Common myeloid progenitor, CD34-positive (primary cell): ENCODE measurements around the gene LRRC23.
A peak's percentile ranks its signal among the peaks of the same experiment; 100 is the strongest.

Source experiments
- CTCF ChIA-PET: fragments of 350-600 bp; sonication (Branson Sonifier 250); formaldehyde crosslinking; loops from one replicate; lab custom pipeline; 2021; ENCODE audit warnings: antibody characterized with exemption; lab: Charles Lee
- POLR2A ChIA-PET: fragments of 350-600 bp; sonication (Branson Sonifier 250); formaldehyde crosslinking; loops from one replicate; lab custom pipeline; 2021; ENCODE audit warnings: antibody characterized with exemption; lab: Charles Lee
- DNase-seq, 3 donors: peaks; one replicate each; pipeline versions ENCODE4 v3.0.0 to v3.0.0-alpha.2; 2013
- H3K27ac ChIP-seq, 2 experiments: 1 replicate in 1 of 2; 2 replicates in 1 of 2; pipeline ENCODE4 v1.7.0; 2013; ENCODE audit warnings: inconsistent platforms in 2 of 2, low read length in 2 of 2, mild to moderate bottlenecking in 2 of 2, low read depth in 1 of 2, moderate library complexity in 1 of 2; ENCODE audit not compliant: severe bottlenecking in 2 of 2, insufficient read depth in 1 of 2, poor library complexity in 1 of 2
- H3K27me3 ChIP-seq, 5 experiments: replicated peaks in 2 of 5; 1 replicate in 3 of 5; 2 replicates in 2 of 5; pipeline versions ENCODE4 v1.6.1 to v1.7.0; 2013; ENCODE audit warnings: low read length in 4 of 5, mild to moderate bottlenecking in 2 of 5, moderate library complexity in 2 of 5, inconsistent platforms in 1 of 5; ENCODE audit not compliant: insufficient read depth in 5 of 5, control insufficient read depth in 4 of 5
- H3K36me3 ChIP-seq, 4 experiments: 1 replicate in 2 of 4; 2 replicates in 2 of 4; pipeline versions ENCODE4 v1.6.1 to v1.7.0; 2013; ENCODE audit warnings: low read length in 3 of 4, control low read depth in 1 of 4, mild to moderate bottlenecking in 1 of 4; ENCODE audit not compliant: control insufficient read depth in 4 of 4, insufficient read depth in 4 of 4
- H3K4me1 ChIP-seq, 4 experiments: 1 replicate in 3 of 4; 2 replicates in 1 of 4; pipeline versions ENCODE4 v1.6.1 to v1.7.1; 2013; ENCODE audit warnings: low read length in 3 of 4, mild to moderate bottlenecking in 3 of 4, control low read depth in 1 of 4, inconsistent platforms in 1 of 4, moderate library complexity in 1 of 4; ENCODE audit not compliant: control insufficient read depth in 4 of 4, insufficient read depth in 4 of 4; ENCODE audit errors: control extremely low read depth in 1 of 4
- H3K4me3 ChIP-seq, 7 experiments: 1 replicate in 4 of 7; 2 replicates in 3 of 7; pipeline versions ENCODE4 v1.5.1 to v1.7.0; 2013; ENCODE audit warnings: mild to moderate bottlenecking in 7 of 7, low read length in 6 of 7, moderate library complexity in 6 of 7, inconsistent platforms in 2 of 7, low read depth in 2 of 7, control low read depth in 1 of 7; ENCODE audit not compliant: insufficient read depth in 4 of 7, control insufficient read depth in 1 of 7; ENCODE audit errors: extremely low read depth in 1 of 7
- H3K9me3 ChIP-seq, 5 experiments: 1 replicate in 4 of 5; 2 replicates in 1 of 5; pipeline versions ENCODE4 v1.6.1 to v1.7.1; 2013; ENCODE audit warnings: low read length in 4 of 5, mild to moderate bottlenecking in 2 of 5, inconsistent platforms in 1 of 5, low read depth in 1 of 5, moderate library complexity in 1 of 5; ENCODE audit not compliant: control insufficient read depth in 4 of 5, insufficient read depth in 2 of 5; ENCODE audit errors: control extremely low read depth in 1 of 5
- WGBS: methylation state at CpG from one replicate; pipeline ENCODE4 v1.1.5; 2013; ENCODE audit not compliant: insufficient coverage; 5-methylcytosine and 5-hydroxymethylcytosine counted together

The LRRC23 gene

GRCh38 chr12:6917491-6918231, 13.0 kb downstream of the LRRC23 start:
- 94% methylated on average over 9 of the region's 14 CpGs for WGBS
- peaks cover 0 to 27% (median 23%) of the 10 kb centered on the region in 4 experiments for H3K4me1 ChIP-seq
- H3K27me3 ChIP-seq = peaks cover 0 to 2% (median 0%) of the 10 kb centered on the region in 5 experiments
- H3K27ac ChIP-seq = no peak overlapping the region
- H3K4me3 ChIP-seq = no peak overlapping the region
- CTCF ChIA-PET = interaction anchor here (0.6 to 1.7 kb wide), 9 partner anchors 8 to 1282 kb away, joined by 3 to 13 read pairs (median 4); partner anchors contain the start of gene SPSB2
- POLR2A ChIA-PET = no interaction called here
- H3K36me3 ChIP-seq = peaks cover 0 to 37% (median 10%) of the 10 kb centered on the region in 4 experiments
- H3K9me3 ChIP-seq = no peaks in the 10 kb centered on the region
- no peak for DNase-seq

GRCh38 chr12:6919588-6919987, 15.0 kb downstream of the LRRC23 start:
- H3K9me3 ChIP-seq = no peaks in the 10 kb centered on the region
- peaks cover 3 to 34% (median 23%) of the 10 kb centered on the region in 4 experiments for H3K4me1 ChIP-seq
- no peak for DNase-seq
- H3K27me3 ChIP-seq = peaks cover 0 to 2% (median 0%) of the 10 kb centered on the region in 5 experiments
- ChIA-PET POLR2A (interaction anchor here (0.6 kb wide), 1 partner anchor 18 kb away, joined by 3 read pairs; no protein-coding TSS in a partner anchor), CTCF (interaction anchor here (1.2 to 9.1 kb wide), 5 partner anchors 9 to 189 kb away, joined by 3 to 124 read pairs (median 4); partner anchors contain the start of gene C1RL)
- 100% methylated on average over 2 of the region's 7 CpGs for WGBS
- H3K4me3 ChIP-seq = no peak overlapping the region
- H3K27ac ChIP-seq = no peak overlapping the region
- H3K36me3 ChIP-seq = peaks cover 0 to 39% (median 10%) of the 10 kb centered on the region in 4 experiments

GRCh38 chr12:6921539-6921938, 16.9 kb downstream of the LRRC23 start:
- Histone ChIP-seq H3K27me3 (no peaks in the 10 kb centered on the region), H3K36me3 (peaks cover 0 to 35% (median 10%) of the 10 kb centered on the region in 4 experiments), H3K9me3 (no peaks in the 10 kb centered on the region), H3K27ac (no peak overlapping the region), H3K4me3 (no peak overlapping the region), H3K4me1 (peaks cover 5 to 44% (median 31%) of the 10 kb centered on the region in 4 experiments)
- CTCF ChIA-PET = interaction anchor here (0.7 to 9.1 kb wide), 7 partner anchors 9 to 49 kb away, joined by 3 to 124 read pairs (median 5); partner anchors contain the start of genes C12orf57, RNU7-1 and SPSB2
- no peak for DNase-seq
- POLR2A ChIA-PET = no interaction called here
- WGBS = 99% methylated on average over 7 of the region's 7 CpGs

GRCh38 chr12:6921996-6922946, 17.6 kb downstream of the LRRC23 start:
- POLR2A ChIA-PET = no interaction called here
- WGBS = 69% methylated on average over 9 of the region's 9 CpGs
- peaks cover 0 to 28% (median 7%) of the 10 kb centered on the region in 4 experiments for H3K36me3 ChIP-seq
- CTCF ChIA-PET = interaction anchor here (0.7 to 9.1 kb wide), 9 partner anchors 9 to 50 kb away, joined by 3 to 124 read pairs (median 4); partner anchors contain the start of genes C12orf57, RNU7-1 and SPSB2
- no peaks in the 10 kb centered on the region for H3K27me3 ChIP-seq
- no peaks in the 10 kb centered on the region for H3K9me3 ChIP-seq
- peak overlapping the region in 1 of 2 experiments; percentile 3 for H3K27ac ChIP-seq
- no peak overlapping the region for H3K4me3 ChIP-seq
- H3K4me1 ChIP-seq = peaks cover 5 to 52% (median 38%) of the 10 kb centered on the region in 4 experiments
- no peak for DNase-seq

- 80% methylated on average over 5 of the region's 10 CpGs for WGBS
- Histone ChIP-seq H3K27me3 (no peaks in the 10 kb centered on the region), H3K4me1 (peaks cover 5 to 53% (median 40%) of the 10 kb centered on the region in 4 experiments), H3K9me3 (no peaks in the 10 kb centered on the region), H3K27ac (no peak overlapping the region), H3K4me3 (no peak overlapping the region), H3K36me3 (peaks cover 0 to 24% (median 6%) of the 10 kb centered on the region in 4 experiments)
- DNase-seq = no peak
- ChIA-PET CTCF (interaction anchor here (0.7 to 9.1 kb wide), 21 partner anchors 8 to 222 kb away, joined by 3 to 124 read pairs (median 9); partner anchors contain the start of genes C12orf57, C1RL, ENO2 and LRRC23), POLR2A (no interaction called here)
Observed at GRCh38 chr12:6923003-6923732, 18.5 kb downstream of the LRRC23 start.

GRCh38 chr12:6923851-6924250, 19.2 kb downstream of the LRRC23 start:
- ChIA-PET CTCF (interaction anchor here (0.7 to 9.1 kb wide), 23 partner anchors 8 to 221 kb away, joined by 3 to 124 read pairs (median 8); partner anchors contain the start of genes C12orf57, C1RL, ENO2 and LRRC23), POLR2A (no interaction called here)
- no peaks in the 10 kb centered on the region for H3K9me3 ChIP-seq
- H3K36me3 ChIP-seq = peaks cover 0 to 24% (median 6%) of the 10 kb centered on the region in 4 experiments
- no peak overlapping the region for H3K27ac ChIP-seq
- no peaks in the 10 kb centered on the region for H3K27me3 ChIP-seq
- no peak for DNase-seq
- H3K4me3 ChIP-seq = no peak overlapping the region
- WGBS = 65% methylated on average over 4 of the region's 6 CpGs
- H3K4me1 ChIP-seq = peaks cover 5 to 57% (median 44%) of the 10 kb centered on the region in 4 experiments
